ENCODE data around the gene SLC22A6.

Gene SLC22A6

GRCh38 chr11:63023222-63023814 is 38.6 kb upstream of the SLC22A6 start:
- Histone ChIP-seq H3K27me3 (ENCODE audit: insufficient read depth, poor library complexity, severe bottlenecking) (no peaks in the 10 kb centered on the region), H3K27ac (replicated peaks) (no peak overlapping the region), H3K4me3 (replicated peaks; ENCODE audit: insufficient read depth, low read length) (no peak overlapping the region)
- TF ChIP-seq GABPA (IDR thresholded peaks at IDR 0.05; ENCODE audit: low read depth) (no peak), POLR2AphosphoS5 (IDR thresholded peaks at IDR 0.05; ENCODE audit: low read depth) (no peak), SPI1 (IDR thresholded peaks at IDR 0.05; ENCODE audit: borderline replicate concordance, low read depth) (no peak), CTCF (IDR thresholded peaks at IDR 0.05; ENCODE audit: insufficient read depth, low read length) (no peak)
- TF ChIP-seq, protein P1, sequence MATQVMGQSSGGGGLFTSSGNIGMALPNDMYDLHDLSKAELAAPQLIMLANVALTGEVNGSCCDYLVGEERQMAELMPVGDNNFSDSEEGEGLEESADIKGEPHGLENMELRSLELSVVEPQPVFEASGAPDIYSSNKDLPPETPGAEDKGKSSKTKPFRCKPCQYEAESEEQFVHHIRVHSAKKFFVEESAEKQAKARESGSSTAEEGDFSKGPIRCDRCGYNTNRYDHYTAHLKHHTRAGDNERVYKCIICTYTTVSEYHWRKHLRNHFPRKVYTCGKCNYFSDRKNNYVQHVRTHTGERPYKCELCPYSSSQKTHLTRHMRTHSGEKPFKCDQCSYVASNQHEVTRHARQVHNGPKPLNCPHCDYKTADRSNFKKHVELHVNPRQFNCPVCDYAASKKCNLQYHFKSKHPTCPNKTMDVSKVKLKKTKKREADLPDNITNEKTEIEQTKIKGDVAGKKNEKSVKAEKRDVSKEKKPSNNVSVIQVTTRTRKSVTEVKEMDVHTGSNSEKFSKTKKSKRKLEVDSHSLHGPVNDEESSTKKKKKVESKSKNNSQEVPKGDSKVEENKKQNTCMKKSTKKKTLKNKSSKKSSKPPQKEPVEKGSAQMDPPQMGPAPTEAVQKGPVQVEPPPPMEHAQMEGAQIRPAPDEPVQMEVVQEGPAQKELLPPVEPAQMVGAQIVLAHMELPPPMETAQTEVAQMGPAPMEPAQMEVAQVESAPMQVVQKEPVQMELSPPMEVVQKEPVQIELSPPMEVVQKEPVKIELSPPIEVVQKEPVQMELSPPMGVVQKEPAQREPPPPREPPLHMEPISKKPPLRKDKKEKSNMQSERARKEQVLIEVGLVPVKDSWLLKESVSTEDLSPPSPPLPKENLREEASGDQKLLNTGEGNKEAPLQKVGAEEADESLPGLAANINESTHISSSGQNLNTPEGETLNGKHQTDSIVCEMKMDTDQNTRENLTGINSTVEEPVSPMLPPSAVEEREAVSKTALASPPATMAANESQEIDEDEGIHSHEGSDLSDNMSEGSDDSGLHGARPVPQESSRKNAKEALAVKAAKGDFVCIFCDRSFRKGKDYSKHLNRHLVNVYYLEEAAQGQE (IDR thresholded peaks at IDR 0.05; ENCODE audit: insufficient replicate concordance, low read depth): no peak
- DNase-seq (ENCODE audit: low read depth in 1 of 2, low spot score in 1 of 2): no peak

DNA sequence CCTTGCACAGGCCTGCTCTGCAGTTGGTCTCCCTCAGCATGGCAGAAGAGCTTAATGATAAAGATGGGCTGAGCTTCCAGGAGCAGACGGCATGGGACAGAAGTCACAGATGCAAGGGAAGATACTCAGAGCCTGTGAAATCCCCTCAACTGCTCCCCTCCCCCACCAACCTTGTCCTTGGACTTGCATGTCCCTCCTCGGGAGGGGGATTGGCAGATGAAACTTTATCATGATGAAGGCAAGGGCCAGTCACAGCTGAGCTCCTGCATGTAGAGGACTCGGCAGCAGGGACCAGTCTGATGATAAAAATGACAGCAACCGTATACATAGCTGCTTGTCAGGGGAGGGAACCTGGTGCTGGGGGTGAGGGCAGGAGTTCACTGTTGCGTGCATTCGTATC is 37.7 kb upstream of the SLC22A6 start:
- DNase-seq (ENCODE audit: low read depth in 1 of 2, low spot score in 1 of 2): no peak
- TF ChIP-seq SPI1 (IDR thresholded peaks at IDR 0.05; ENCODE audit: borderline replicate concordance, low read depth) (no peak), GABPA (IDR thresholded peaks at IDR 0.05; ENCODE audit: low read depth) (no peak)
- H3K27me3 ChIP-seq (ENCODE audit: insufficient read depth, poor library complexity, severe bottlenecking): no peaks in the 10 kb centered on the region
- H3K27ac ChIP-seq (replicated peaks): no peak overlapping the region
- H3K4me3 ChIP-seq (replicated peaks; ENCODE audit: insufficient read depth, low read length): no peak overlapping the region

DNA sequence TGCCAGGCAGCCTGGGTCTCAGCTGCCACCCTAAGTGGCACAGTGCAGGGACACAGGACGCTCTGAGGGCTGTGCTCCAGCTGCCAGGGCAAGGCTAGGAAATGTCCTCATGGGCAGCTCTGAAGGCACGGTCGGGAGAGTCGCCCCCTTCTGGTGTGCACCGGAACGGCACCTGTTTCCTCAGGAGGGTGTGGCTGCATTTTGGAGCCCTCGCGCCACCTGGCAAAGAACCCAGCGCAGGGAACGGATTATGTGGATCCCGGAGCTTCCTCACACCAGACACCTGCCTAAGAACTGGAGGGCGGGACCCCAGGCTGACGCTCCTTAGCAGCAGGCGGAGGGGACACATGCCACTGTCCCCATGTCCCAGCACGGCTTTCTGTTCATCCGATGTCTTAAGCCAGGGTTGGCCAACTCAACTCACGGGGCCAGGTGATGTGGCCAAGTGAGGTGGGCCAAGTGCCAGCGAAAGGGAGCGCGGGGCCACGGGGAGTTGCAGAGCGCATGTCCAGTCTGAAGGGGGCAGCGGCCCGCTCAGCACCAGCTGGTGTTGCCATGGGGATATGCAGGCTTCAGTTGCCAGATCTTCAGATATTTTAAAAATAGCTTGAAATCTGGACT is 36.0 kb upstream of the SLC22A6 start:
- peaks cover 3% of the 10 kb centered on the region for H3K27me3 ChIP-seq (ENCODE audit: insufficient read depth, poor library complexity, severe bottlenecking)
- no peak for TF ChIP-seq GABPA (IDR thresholded peaks at IDR 0.05; ENCODE audit: low read depth)
- TF ChIP-seq POLR2AphosphoS5 (IDR thresholded peaks at IDR 0.05; ENCODE audit: low read depth): no peak
- TF ChIP-seq CTCF (IDR thresholded peaks at IDR 0.05; ENCODE audit: insufficient read depth, low read length): peak; percentile 20
- no peak overlapping the region for H3K27ac ChIP-seq (replicated peaks)
- no peak overlapping the region for H3K4me3 ChIP-seq (replicated peaks; ENCODE audit: insufficient read depth, low read length)
- no peak for DNase-seq (ENCODE audit: low read depth in 1 of 2, low spot score in 1 of 2)

DNA sequence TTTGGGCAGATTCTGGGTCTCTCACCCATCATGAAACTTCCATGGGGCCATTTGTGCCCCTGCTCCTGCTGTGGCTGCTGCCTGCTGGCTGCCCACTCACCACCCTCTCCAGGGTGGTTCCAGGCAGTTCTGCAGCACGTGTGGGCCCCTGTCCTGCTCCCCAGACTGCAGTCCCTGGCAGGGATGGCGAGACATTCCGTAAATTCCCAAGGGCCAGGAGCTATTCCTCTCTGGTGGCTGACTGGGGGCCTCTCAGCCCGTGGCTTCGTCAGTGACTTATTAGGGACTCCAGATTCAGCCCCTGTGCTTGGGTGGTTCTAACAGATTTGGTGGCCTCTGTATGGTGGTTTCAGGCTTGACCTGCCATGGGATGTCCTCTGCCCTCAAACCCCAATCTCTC is 34.7 kb upstream of the SLC22A6 start:
- no peak for DNase-seq (ENCODE audit: low read depth in 1 of 2, low spot score in 1 of 2)
- H3K27me3 ChIP-seq (ENCODE audit: insufficient read depth, poor library complexity, severe bottlenecking): peaks cover 3% of the 10 kb centered on the region
- no peak for TF ChIP-seq GABPA (IDR thresholded peaks at IDR 0.05; ENCODE audit: low read depth)
- TF ChIP-seq SPI1 (IDR thresholded peaks at IDR 0.05; ENCODE audit: borderline replicate concordance, low read depth): no peak
- TF ChIP-seq CTCF (IDR thresholded peaks at IDR 0.05; ENCODE audit: insufficient read depth, low read length): no peak
- TF ChIP-seq, protein P1 (IDR thresholded peaks at IDR 0.05; ENCODE audit: insufficient replicate concordance, low read depth): no peak
- TF ChIP-seq POLR2AphosphoS5 (IDR thresholded peaks at IDR 0.05; ENCODE audit: low read depth): no peak

More for the DNA sequence above, 34.7 kb upstream of the SLC22A6 start:
- Histone ChIP-seq H3K27ac (replicated peaks) (no peak overlapping the region), H3K4me3 (replicated peaks; ENCODE audit: insufficient read depth, low read length) (no peak overlapping the region)

Data from HL-60 (cell line).